ENCODE measurements around the gene CYP19A1.

GRCh38 chr15:51386486-51386885 lies 48.1 kb upstream of the CYP19A1 start:
- no peak for TF ChIP-seq CTCF (IDR thresholded peaks at IDR 0.05)
- TF ChIP-seq EZH2 (IDR thresholded peaks at IDR 0.05; ENCODE audit: borderline replicate concordance, insufficient read depth, low read depth, low read length, poor library complexity, severe bottlenecking), result no peak
